Effector CD8-positive, alpha-beta T cell (primary cell): ENCODE data around the gene CCDC157.

Experiments
- DNase-seq: peaks from one replicate; lab custom pipeline; 2025; lab: John Stamatoyannopoulos, UW
- total RNA-seq, 4 experiments: gene quantifications; one replicate each; lab custom pipeline; 2026; lab: John Stamatoyannopoulos, UW

CCDC157 gene
- 8.1 to 17.5 (median 12.3) reads per million in 4 experiments for total RNA-seq

DNA sequence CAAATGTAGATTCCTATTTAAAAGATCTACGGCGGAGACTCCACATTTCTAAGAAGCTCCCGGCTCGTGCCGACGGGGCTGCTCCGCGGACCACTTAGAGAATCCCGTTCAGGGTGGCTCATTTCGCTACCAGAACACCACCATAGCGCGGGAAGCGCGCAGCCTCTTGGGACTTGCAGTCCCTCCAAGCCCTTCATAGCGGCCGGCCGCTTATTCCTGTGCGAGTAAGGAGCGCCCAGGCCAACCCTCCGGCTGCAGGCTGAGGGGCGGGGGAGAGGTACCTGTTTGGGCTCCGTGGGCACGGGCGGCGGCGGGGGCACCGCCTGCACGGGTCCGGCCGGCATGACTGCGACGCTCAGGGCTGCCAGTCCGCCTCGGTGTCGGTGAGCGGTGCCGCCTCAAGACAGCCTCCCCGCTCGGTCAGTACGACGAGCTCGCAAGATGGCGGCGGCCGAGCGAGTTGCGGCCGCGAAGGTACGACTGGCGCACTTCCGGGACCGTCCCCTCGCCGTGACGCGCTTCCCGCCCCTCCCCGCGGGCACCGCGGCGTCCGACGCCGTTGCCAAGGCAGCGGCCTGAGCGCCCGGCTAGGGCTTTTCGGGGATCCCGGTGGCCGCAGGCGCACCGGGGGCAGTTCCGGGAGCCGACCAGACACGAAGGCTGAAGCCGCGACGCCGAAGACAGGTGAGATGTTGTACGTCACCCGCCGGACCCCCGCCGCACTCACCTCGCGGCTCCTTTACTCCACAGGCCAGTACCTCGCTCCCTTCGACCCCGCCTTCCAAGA, at the start of gene CCDC157, which contains the start of gene SF3A1:
CCDC157 (plus strand) TSS at position 559 of the 787 bp plus-strand sequence. CDS start 8,994 bp downstream, outside the sequence.
SF3A1 (minus strand) TSS at position 446 of the 787 bp plus-strand sequence; CDS start at position 344, 102 bp downstream.
- DNase-seq: peak; percentile 75

GRCh38 chr22:30307041-30307574, 49.7 kb upstream of the CCDC157 start:
- no peak for DNase-seq

- DNase-seq: no peak
These were observed 48.7 kb upstream of the CCDC157 start for GRCh38 chr22:30308093-30308492.

- no peak for DNase-seq
These were observed 48.1 kb upstream of the CCDC157 start for GRCh38 chr22:30308518-30309230.

GRCh38 chr22:30309951-30310741, 46.7 kb upstream of the CCDC157 start:
- no peak for DNase-seq

- no peak for DNase-seq
These were observed 45.7 kb upstream of the CCDC157 start for GRCh38 chr22:30310881-30311771.

GRCh38 chr22:30312053-30312452, 44.8 kb upstream of the CCDC157 start:
- DNase-seq: no peak

DNA sequence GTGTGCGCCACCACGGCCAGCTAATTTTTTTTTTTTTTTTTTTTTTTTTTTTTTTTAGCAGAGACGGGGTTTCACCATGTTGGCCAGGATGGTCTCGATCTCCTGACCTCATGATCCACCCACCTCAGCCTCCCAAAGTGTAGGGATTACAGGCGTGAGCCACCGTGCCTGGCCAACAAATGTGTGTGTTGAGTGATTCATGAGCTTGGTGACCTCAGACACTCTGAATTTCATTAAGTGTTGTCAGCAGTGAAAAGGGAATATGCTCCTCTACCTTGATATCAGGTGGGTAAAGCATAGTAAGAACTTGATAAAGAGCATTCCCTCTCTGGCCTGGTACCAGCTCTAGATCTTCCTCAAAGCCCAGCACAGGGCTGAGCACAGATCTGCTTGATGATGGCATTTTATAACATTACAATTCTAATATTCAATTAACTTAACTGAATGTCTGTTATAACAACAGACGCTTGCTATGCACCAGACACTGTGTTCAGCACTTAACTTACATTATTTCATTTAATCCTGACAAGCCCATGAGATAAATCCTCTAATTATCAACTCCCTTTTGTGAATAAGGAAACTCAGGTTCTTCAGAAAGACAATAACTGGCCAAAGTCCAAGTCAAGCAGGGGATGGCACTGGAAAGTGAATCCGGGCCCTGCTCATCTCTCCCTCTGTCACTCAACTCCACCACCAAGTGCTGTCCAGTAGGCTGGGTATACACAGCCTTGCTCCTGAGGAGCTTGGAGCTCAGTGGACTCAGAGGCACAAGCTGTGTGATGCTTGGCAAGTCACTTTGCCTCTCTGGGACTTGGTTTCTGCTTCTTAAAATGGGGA, 43.1 kb upstream of the CCDC157 start:
- DNase-seq: no peak

DNA sequence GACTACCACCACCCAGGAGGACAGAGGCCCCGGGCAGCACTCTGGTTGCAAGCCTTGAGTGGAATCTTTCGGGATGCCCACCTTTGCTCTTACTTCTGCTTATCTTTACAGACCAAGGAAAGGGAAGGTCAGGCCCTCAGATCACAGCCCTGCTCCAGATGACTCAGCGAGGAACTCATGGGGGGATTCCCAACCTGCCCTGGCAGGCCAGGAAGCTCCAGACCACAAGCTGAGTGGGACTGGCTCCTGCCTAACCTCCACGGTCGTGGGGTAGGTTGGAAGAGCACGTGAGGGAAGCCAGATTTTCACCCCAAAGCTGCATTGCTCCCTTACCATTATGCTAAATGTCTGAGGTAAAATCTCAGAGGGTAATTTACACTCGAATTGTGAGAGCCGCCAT, 41.9 kb upstream of the CCDC157 start:
- peak; percentile 20 for DNase-seq

GRCh38 chr22:30315962-30316576, 40.7 kb upstream of the CCDC157 start:
- no peak for DNase-seq

- DNase-seq: no peak
These were observed 39.0 kb upstream of the CCDC157 start for GRCh38 chr22:30317778-30318177.

- DNase-seq: no peak
These were observed 37.9 kb upstream of the CCDC157 start for GRCh38 chr22:30318799-30319419.

- DNase-seq: no peak
These were observed 36.7 kb upstream of the CCDC157 start for GRCh38 chr22:30320021-30320556.

- no peak for DNase-seq
These were observed 35.3 kb upstream of the CCDC157 start for GRCh38 chr22:30321461-30321860.

GRCh38 chr22:30323246-30323645, 33.6 kb upstream of the CCDC157 start:
- DNase-seq: no peak

GRCh38 chr22:30324014-30324730, 32.6 kb upstream of the CCDC157 start:
- DNase-seq: no peak

- DNase-seq: no peak
These were observed 31.6 kb upstream of the CCDC157 start for GRCh38 chr22:30325065-30325720.
